GM19467 (cell line): ENCODE results near the gene SGCA.

ENCODE experiments used
- ATAC-seq: cut with Tn5 transposase; IDR thresholded peaks from one replicate; pipeline ENCODE4 v1.9.1; 2021; ENCODE audit warnings: mild to moderate bottlenecking, moderate library complexity; ENCODE audit not compliant: unreplicated experiment

The SGCA gene

GRCh38 chr17:50149091-50149416, 16.8 kb upstream of the SGCA start:
- no peak for ATAC-seq

GRCh38 chr17:50149417-50150353, 16.1 kb upstream of the SGCA start:
- no peak for ATAC-seq

- ATAC-seq = no peak
These were observed 15.3 kb upstream of the SGCA start, which contains the start of gene PPP1R9B for GRCh38 chr17:50150354-50151040. PPP1R9B (minus strand) TSS chr17:50150677; CDS start chr17:50150513, 164 bp downstream.

GRCh38 chr17:50151041-50151936, 14.5 kb upstream of the SGCA start:
- peak; percentile 36 for ATAC-seq

- ATAC-seq = no peak
These were observed 13.8 kb upstream of the SGCA start for GRCh38 chr17:50151937-50152547.

GRCh38 chr17:50152736-50153135, 13.1 kb upstream of the SGCA start:
- ATAC-seq = no peak

GRCh38 chr17:50153650-50154575, 11.9 kb upstream of the SGCA start:
- ATAC-seq = no peak

- ATAC-seq = no peak
These were observed 11.2 kb upstream of the SGCA start for GRCh38 chr17:50154604-50155003.

GRCh38 chr17:50155115-50155819, 10.5 kb upstream of the SGCA start:
- no peak for ATAC-seq

GRCh38 chr17:50157891-50158290, 7.9 kb upstream of the SGCA start:
- no peak for ATAC-seq

GRCh38 chr17:50161023-50161910, 4.5 kb upstream of the SGCA start:
- ATAC-seq = peak; percentile 82

GRCh38 chr17:50161911-50162288, 3.9 kb upstream of the SGCA start:
- ATAC-seq = no peak

- no peak for ATAC-seq
These were observed 3.1 kb upstream of the SGCA start for GRCh38 chr17:50162466-50163254.

- no peak for ATAC-seq
These were observed 1.7 kb upstream of the SGCA start for GRCh38 chr17:50163843-50164696.

- no peak for ATAC-seq
These were observed 1.2 kb upstream of the SGCA start for GRCh38 chr17:50164697-50164988.

- ATAC-seq = no peak
These were observed 739 bp upstream of the SGCA start for GRCh38 chr17:50165066-50165465.

- ATAC-seq = no peak
These were observed 339 bp upstream of the SGCA start for GRCh38 chr17:50165466-50165865.
